GM20431 (cell line): ENCODE results near the gene RIPK4.

ENCODE experiments used
- in situ Hi-C: fragments of 300-500 bp; cut with MseI, MboI; formaldehyde crosslinking; loops from one replicate; pipeline ENCODE4 v1.15.0; 2020; ENCODE audit warnings: low sequenced_read_pairs; ENCODE audit not compliant: unreplicated experiment

Gene RIPK4

DNA sequence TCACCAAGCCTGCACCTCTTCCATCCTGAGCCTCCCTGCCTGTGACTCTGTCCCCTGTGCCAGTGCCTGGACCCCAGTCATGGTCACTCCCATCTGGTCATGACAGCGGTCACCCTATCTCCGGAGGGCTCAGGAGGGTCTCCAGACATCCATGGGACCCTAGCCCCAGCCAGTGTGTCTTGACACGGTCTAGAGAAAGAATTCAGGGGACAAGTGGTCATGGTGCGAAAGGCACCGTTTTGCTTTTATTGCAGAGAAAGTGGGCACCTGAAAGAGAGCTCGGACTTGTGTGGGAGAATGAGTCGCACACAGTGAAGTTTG, 4.7 kb upstream of the RIPK4 start:
- in situ Hi-C loops: no loop called here

DNA sequence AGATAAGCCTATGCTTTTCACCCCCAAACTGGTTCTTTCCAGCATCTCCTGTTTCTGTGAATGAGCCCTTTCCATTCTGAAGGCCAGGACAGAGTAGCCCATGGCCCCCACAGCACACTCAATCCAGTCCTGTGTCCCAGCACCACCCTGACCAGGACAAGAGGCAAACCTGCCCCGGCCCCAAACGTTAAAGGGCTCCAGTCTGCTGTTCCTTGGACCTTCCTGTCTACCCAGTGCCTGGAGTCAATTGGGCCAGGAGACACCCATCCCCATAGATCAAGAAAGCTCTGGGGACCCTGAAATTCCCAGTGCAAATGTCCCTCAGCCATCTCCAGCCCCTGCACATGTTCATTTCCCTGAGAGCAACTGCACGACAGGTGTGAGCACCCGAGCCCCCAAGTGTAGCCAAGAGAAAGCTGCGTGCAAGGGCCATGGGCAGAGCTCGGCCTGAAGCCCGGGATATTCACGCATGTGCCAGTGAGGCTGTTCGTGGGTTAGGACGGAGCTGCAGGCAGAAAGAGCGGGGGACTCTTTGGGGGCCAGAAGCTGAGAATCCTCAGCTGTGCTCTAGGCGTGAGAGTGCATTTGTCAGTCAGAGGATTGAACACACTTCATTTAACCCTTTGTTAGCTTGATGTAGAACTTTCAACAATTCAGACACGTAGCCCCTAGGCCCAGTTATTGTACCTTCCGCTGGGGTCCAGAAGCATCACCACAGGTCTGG, 4.2 kb upstream of the RIPK4 start:
- in situ Hi-C loops: no loop called here

DNA sequence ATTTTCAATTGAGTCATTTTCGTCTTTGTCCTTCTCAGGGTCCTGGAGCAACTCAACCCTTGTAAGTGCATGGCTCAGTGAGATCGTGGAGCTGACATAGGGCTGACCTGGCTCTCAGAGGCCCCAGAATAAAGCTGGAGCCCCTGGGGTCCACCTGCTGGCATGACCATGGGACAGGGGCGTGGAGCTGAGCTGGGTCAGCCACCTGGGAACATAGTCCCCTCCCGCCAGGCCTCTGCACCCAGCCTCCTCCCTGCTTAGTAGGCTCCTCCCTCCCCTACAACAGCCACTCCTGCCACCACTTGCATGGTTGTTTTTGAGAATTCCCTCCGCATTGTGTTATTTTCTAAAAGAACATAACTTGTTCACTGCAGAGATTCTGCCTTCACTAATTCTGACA, 3.1 kb upstream of the RIPK4 start:
- in situ Hi-C loops: no loop called here

DNA sequence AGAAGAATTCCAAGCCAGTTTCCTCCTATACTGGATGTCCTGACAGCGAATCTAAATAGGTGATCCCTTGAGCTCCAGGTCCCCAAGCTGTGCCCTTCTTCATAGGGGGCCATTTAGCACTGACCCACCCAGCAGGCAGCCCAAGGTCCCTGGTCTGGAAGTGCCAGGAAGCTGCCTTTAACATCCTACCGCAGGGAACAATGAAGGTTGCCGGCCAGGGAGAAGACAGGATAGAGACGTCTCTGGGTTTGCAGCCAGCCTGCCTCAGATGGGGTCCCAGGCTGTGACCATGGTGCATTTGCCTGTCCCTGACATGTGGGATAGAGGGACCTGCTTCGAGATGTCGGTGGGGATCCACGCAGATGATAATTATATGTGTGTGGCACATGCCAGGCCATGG, 2.7 kb upstream of the RIPK4 start:
- in situ Hi-C loops: no loop called here

DNA sequence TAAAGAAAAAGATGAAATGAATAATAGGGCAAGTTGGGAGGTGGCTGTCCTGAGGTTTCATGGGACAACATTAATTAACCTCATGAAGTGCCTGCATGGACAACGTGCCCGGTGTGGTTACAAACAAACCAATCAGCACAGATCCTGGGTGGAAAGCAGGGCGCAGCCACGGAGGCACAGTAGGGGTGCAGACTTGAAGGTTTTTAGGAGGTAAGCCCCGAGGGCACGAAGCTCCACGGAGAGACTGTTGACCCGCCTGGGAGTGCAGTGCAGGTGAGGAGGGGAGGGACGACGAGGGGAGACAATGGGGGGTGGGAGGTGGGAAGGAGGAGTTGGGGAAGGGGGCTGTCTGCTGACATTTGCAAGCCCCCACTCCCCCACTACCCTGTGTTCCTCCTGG, 2.3 kb upstream of the RIPK4 start:
- in situ Hi-C loops: no loop called here

DNA sequence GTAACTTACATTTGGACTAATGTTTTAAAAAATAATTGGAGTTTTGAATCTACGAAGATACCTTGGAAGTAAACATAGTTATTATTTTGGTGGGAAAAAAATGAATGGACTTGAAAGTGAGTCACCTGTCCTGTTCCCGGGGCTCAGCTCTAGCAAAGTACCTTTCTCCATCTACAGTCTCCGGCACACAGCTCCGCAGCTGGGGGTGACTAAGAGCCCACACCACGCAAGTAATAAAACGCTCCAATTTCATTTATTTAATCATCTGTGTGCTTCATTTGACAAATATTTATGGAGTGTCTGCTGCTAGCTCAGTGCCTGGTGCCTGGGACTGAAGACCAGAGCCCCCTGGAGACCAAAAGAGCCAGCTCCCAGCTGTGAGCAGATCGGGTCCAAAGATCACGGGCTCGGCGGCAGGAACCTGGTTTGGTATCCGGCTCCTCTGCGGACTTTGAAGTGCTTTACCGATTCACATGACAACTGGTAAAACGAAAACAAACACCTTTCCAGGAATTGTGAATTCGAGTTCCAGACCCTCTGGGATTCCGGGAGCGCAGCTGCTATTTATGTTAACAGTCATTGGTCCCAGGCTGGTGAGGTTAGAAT, 1.7 kb upstream of the RIPK4 start:
- in situ Hi-C loops: no loop called here

DNA sequence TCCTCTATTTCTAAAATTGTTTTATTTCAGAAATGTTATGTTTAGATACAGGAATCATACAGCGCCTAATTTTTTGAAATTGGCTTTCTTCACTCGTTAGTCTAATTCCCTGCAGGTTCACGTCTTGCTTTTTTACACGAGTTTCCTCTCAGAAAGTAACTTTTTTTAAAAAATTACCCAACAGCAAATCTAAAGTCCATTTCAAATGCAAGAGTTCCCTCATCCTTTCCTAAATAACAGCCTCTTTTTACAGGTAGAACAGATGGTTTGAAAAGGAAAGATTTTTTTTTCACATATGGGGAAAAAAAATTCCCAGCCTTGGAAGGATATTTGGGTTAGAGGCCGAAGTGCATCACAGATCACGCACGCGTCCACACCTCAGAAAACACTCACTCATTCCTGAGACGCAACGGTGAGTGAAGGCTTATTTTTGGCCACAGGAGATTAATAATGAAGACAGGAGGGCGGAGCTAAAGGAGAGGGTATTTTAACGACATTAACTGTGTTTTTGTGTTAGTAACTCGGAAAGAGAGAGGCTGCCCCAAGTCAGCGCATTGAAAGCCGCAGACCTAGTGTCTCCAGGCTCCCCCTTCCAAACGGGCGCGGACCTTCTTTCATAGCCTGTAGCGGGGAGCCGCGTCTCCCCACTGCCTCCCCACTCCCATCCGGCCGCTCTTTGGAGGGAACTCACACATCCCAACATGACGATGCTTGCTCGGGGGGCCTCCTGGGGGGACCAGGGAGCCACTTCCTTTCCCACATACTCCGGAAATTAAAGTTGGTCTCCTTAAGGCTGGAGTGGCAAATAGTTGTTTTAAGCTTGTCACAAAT, 969 bp upstream of the RIPK4 start:
- in situ Hi-C loops: no loop called here

DNA sequence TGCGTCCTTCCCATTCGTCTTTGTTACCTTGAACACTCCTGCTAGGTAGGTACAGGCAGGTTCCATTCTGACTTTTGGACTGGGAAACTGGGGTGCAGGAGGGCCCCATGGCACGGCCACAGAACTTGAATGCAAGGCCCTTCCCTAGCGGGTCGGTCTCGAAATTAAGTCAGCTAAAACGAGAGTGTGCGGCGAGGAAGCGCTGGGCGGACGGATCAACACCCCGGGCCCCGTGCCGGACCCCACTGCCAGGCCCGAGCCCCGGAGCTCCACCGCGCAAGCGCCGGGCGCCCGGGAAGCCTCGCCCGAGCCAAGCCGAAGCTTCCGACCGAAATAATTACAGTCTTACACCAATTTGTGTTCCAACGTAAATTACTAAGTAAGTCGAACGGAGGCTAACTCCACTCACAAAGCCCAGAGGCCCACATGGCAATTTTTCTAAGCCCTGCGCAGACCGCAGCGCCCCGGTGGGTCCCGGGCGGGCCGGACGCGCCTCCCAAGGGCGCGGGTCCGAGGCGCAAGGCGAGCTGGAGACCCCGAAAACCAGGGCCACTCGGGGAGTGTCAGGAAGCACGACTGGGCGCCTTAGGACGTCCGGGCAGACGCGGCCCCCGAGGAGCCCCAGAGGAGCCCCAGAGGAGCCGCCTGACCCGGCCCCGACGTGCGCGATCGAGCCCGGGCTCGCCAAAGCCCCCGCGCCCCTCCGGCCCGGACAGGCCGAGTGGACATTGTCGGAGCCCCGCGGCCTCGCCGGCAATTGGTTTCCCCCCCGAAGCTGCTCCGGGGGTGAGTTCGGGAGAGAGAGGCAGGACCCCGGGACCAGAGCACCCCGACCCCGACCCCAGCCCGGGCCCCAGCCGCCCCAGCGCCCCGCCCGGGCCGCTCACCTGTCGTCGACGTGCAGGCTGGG, 624 bp downstream of the RIPK4 start:
- in situ Hi-C loops: no loop called here

DNA sequence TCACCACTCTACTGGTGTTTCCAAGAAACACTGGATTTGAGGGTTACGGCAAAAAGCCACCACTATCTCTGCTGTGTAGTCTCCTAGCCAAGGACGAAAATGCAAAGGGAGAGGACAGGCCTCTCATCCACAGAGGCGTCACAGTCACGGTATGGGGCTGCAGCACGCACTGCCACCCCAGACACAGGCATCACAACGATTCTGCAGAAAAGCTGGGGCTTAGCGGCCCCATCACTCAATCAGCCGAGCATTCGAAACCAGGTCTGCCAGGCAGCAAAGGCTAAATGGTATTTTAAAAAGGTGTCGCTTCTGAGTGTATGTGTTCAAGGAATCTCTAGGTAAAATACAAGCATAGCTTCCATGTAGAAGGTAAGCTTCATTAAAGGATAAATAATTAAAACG, 1.4 kb downstream of the RIPK4 start:
- in situ Hi-C loops: no loop called here

DNA sequence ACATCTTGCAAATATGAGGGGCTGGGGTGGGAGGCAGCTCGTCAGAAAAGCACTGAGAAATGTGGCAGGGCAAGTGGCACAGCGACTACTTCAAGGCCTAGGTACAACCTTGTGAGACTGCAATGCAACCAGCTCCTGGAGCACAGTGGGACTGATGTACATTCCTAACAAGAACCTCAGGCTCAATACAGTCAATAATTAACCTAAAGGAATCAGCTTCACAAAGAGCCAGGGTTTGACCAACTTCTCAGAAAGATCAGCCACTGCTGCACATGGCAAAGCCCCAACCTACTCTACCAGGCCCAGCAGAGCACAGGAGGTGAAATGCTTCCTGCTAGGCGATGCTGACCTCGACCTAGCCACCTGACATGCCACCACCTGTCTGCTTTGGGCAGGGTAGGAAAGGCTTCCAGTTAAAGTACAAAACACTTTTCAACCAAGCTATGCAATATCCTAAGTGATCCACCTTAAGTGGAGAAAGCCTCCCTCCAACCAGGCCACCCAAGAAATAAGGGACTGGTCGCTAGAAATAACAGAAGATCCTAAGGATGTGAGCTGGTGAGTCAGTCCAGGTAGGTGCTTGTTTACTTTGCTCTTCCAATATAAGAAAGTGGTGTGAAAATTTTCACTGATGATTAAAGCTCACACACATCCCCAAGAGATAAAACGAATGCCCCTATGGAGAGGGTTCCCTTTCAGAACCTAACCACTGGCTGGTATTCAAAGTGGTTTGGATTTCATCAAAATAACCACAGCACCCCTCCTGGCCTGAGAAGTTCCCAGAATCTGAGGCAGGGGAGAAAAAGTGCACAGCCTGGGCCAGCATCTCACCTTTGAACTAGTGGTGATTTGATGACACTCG, 2.1 kb downstream of the RIPK4 start:
- in situ Hi-C loops: no loop called here

DNA sequence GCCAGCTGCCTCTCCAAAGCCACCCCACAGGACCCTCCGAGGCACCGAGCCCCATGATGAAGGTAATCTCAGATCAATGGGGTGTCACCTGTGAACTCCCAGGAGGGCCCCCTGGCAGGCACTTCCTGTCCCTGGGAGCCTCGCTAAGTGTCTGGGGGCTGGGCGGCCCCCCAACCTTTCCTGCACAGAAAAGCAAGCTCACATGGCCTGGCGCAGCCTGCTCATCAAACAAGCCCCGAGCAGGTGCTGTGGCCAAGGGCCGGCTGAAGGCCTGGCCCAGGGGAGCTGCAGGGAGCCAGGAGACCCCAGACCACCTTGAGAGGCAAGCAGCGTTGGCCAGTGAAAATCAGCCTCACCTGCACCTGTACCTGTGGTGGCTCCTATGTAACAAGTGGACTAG, 2.9 kb downstream of the RIPK4 start:
- in situ Hi-C loops: no loop called here

DNA sequence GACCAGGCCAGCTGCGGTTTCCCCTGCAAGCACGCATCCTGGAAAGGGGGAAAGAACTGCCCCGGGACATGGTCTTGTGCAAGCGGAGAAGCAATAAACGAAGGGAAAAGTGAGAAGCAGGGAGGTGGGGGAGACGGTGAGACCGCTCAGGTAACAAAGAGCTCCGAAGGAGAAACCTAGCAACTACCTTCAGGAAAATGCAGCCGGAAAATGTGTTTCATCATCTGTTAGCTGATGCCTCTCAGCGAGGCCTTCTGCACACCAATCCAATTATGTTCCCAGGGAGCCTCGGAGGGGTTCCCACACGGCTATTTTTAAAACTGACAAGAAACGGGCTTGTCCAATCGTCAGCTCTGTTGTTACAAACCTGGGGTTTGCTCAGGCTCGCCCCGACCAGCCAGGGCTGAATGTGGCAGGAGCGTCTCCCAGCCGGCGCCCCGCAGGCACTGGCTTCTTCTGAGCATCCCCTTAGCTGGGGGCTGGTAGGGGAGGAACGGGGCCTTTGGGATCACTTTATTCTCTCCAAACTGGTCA, 3.4 kb downstream of the RIPK4 start:
- in situ Hi-C loops: no loop called here

DNA sequence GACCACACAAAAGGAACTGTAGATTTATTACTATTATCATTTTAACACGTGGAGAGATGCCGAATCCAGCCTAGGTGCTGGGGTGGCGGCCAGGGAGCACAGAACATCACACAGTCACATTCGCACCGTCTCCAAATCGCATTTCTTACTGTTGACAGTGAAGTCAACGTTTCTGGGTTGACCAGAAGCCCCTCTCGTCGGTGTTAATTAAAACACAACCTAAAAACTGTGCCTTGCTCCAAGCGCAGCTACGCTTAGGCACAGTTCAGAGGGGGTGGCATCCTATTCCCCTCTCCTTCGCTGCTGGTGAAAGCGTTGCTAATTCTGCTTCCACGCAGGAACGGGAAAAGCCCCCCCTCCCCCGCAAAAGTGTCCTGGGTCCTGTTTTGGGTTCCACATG, 4.1 kb downstream of the RIPK4 start:
- in situ Hi-C loops: no loop called here

DNA sequence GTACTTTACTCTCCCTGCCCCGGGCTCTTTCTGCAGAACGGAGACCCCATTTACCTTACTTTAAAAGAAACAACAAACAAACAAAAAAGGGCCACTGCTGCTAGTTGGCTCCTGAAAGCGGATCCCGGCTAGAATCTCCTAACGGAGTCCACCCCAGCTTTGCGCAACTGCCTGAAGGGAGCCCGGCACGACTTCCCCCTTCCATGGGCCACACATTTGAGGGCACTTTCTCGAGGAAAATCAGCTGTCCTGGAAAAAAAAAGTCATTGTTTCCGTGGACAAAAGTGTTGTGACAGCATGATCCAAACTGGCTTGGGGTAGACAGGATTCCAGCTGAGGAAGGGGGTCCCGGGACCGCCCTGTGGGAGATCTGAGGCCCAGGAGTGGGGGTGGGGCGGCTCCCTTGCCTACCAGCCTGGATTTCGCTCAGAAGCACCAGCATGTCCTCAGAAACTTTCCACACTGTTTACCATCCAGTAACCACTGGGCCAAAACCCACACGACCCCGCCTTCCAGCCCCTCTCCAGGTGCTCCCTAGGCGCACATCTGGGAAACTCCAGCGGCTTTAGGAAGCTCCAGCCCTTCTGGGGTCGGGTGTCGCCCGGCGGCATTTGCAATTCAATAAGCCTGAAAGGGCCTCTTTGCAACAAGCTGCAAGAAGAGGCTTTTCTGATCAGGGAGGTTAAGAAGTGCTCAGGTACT, 4.8 kb downstream of the RIPK4 start:
- in situ Hi-C loops: no loop called here

DNA sequence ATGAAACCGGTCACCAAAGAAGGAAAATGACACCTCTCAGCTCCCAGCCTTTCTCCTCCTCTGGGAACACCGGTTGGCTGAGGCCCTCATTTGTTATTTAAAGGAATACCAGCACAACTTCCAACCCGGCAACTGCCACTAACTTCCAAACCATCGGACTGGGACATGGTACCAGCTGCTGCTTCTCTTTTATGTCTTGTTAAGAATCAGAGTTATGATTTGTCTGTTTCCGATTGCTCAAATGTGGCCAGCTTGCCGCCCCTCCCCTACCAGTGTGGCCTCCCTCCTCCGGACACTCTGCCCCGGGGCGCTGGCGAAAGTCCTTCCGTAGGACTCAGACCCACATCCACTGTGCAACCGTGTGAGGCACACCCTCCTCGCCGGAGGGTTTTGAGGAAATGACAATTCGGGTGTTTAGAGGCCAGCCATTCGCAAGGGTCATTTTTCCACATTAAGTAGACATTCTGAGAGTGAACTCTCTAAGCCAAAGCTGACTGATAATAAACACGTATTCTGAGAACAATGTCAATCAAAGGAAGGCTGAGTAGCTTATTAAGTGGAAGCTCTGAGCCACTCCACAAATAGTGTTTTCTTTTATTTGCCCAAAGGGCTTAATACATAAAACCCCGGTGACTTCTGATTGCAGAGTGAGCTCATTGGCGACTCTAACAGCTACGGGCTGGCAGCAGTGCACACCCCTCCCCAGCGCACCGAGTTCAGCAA, 5.5 kb downstream of the RIPK4 start:
- in situ Hi-C loops: no loop called here

DNA sequence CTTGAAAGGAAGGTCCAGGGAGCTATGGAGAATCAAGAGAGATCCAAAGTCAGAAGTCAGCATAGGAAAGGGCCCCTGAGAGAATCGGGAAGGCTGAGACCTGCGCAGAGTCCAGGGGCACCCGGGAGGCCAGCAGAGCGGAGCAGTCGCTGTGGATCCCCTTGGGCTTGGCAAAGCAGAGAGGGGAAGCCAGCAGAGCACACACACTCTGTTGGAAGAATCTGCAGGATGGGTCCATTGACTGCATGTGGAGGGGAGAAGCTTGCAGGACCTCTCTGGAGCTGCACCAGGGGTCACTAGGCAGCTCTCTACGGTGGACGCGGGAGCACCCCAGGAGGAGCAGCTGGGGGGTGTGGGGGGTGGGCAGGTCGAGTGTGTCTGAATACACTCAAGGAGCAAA, 6.4 kb downstream of the RIPK4 start:
- in situ Hi-C loops: no loop called here

DNA sequence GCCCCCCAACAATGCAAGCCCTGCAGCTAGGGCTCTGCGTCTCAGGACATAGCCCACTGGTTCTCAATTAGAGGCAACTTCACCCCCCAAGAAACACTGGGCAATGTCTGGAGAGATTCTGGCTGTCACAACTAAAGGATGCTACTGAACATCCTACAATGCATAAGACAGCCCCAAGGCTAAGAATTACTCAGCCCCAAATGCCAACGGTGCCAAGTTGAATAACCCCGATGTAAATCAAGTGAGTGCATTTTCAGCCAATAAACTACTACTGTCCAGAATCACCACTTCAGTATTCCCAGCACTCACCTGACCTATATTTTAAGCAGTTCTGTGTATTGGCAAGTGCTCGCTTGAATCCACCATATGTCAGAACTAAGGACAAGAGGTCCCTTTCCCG, 6.9 kb downstream of the RIPK4 start:
- in situ Hi-C loops: no loop called here

DNA sequence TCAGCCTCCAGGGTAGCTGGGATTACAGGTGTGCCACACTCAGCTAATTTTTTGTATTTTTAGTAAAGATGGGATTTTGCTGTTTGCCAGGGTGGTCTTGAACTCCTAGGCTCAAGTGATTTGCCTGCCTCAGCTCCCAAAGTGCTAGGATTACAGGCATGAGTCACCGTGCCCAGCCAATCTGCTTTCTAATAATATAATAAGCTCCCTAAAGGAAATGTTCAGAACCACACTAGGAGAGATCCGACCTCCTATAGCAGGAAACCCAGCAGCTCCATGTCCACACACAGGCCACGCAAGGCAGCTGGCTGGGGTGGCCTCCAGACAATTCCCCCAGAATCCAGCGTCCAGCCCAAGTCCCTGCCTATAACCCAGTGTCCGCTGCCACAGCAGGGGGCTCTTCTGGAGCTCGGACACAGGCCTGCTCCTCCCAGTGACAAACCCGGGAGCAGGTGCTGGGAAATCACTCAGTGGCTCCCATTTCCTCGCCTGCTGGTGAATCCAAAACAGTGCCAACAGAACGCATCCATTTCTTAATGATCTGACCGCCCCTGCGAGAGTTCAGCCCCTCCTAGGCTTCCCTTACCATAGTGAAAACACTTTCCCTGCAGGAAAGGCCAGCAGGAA, 7.5 kb downstream of the RIPK4 start:
- in situ Hi-C loops: no loop called here
